H1 (cell line): ENCODE results near the gene SURF4. TPM values are rescaled to one million over a fixed set of nuclear protein-coding genes. Genes with fewer than 3 reads are reported as not detected.

ENCODE experiments used
- CTCF ChIA-PET: fragments of 300-600 bp; sonication (Branson Sonifier 250); formaldehyde crosslinking; loops from one replicate; lab custom pipeline; 2021; ENCODE audit not compliant: partially characterized antibody; lab: Charles Lee
- POLR2A ChIA-PET: fragments of 300-600 bp; sonication (Branson Sonifier 250); formaldehyde crosslinking; loops from one replicate; lab custom pipeline; 2021; ENCODE audit warnings: inconsistent platforms; ENCODE audit not compliant: partially characterized antibody; lab: Charles Lee
- DNase-seq, 2 experiments: peaks; one replicate each; pipeline versions ENCODE4 v3.0.0 to v3.0.0-alpha.2; 2010 to 2022; ENCODE audit warnings: low spot score in 2 of 2, low read depth in 1 of 2, mixed read lengths in 1 of 2
- FAIRE-seq: peaks from 2 replicates; lab custom pipeline; 2011; peaks lifted over from hg19 to GRCh38; lab: Jason Lieb, UNC
- H2AFZ ChIP-seq: 2 replicates; pipeline ENCODE4 v1.8.1; 2012; ENCODE audit warnings: low read length, inconsistent platforms
- H2AK5ac ChIP-seq: 2 replicates; pipeline ENCODE4 v1.6.1; 2013; ENCODE audit warnings: low read depth, low read length
- H2BK120ac ChIP-seq: replicated peaks from 2 replicates; pipeline ENCODE3; 2013; ENCODE audit warnings: low read depth, low read length, inconsistent platforms
- H2BK12ac ChIP-seq: 2 replicates; pipeline ENCODE4 v1.6.1; 2013; ENCODE audit warnings: low read depth, low read length
- H2BK15ac ChIP-seq: 2 replicates; pipeline ENCODE4 v1.6.1; 2013; ENCODE audit warnings: low read length
- H2BK20ac ChIP-seq: 2 replicates; pipeline ENCODE4 v1.6.1; 2013; ENCODE audit warnings: low read length
- H2BK5ac ChIP-seq: 2 replicates; pipeline ENCODE4 v1.6.1; 2013; ENCODE audit warnings: low read depth, low read length
- H3K14ac ChIP-seq: 2 replicates; pipeline ENCODE4 v1.6.1; 2013; ENCODE audit warnings: inconsistent platforms; ENCODE audit not compliant: insufficient read length
- H3K18ac ChIP-seq: 2 replicates; pipeline ENCODE4 v1.6.1; 2013; ENCODE audit warnings: low read length; ENCODE audit errors: extremely low read depth
- H3K23ac ChIP-seq: 2 replicates; pipeline ENCODE4 v1.6.1; 2013; ENCODE audit warnings: inconsistent platforms; ENCODE audit not compliant: insufficient read length
- H3K23me2 ChIP-seq: 2 replicates; pipeline ENCODE4 v1.6.1; 2013; ENCODE audit warnings: low read depth, low read length
- H3K27ac ChIP-seq: 2 replicates; pipeline ENCODE4 v1.6.1; 2011; ENCODE audit warnings: low read depth, low read length, inconsistent platforms
- H3K27me3 ChIP-seq, 4 experiments: replicated peaks in 1 of 4; 1 replicate in 1 of 4; 2 replicates in 3 of 4; pipeline versions ENCODE4 v1.6.1 to v1.8.1; 2011 to 2013; ENCODE audit warnings: low read length in 3 of 4, mild to moderate bottlenecking in 3 of 4, inconsistent platforms in 2 of 4, mixed read lengths in 2 of 4, moderate library complexity in 1 of 4; ENCODE audit not compliant: control insufficient read depth in 3 of 4, insufficient read depth in 3 of 4; ENCODE audit errors: extremely low read depth in 1 of 4
- H3K36me3 ChIP-seq, 4 experiments: 2 replicates each; pipeline versions ENCODE4 v1.6.1 to v1.8.1; 2011 to 2013; ENCODE audit warnings: mild to moderate bottlenecking in 4 of 4, low read length in 3 of 4, moderate library complexity in 2 of 4, control low read depth in 1 of 4, inconsistent platforms in 1 of 4; ENCODE audit not compliant: insufficient read depth in 4 of 4, control insufficient read depth in 2 of 4
- H3K4ac ChIP-seq: replicated peaks from 2 replicates; pipeline ENCODE3; 2013; ENCODE audit warnings: low read length, low read depth, mixed read lengths, inconsistent platforms; ENCODE audit not compliant: insufficient read length
- H3K4me1 ChIP-seq, 4 experiments: replicated peaks in 1 of 4; 1 replicate in 1 of 4; 2 replicates in 3 of 4; pipeline versions ENCODE4 v1.6.1 to v1.8.1; 2011 to 2013; ENCODE audit warnings: low read length in 3 of 4, inconsistent platforms in 2 of 4, mixed read lengths in 1 of 4; ENCODE audit not compliant: insufficient read depth in 4 of 4, control insufficient read depth in 3 of 4
- H3K4me2 ChIP-seq, 2 experiments: 2 replicates each; pipeline versions ENCODE4 v1.6.1 to v1.8.1; 2011 to 2013; ENCODE audit warnings: low read depth in 2 of 2, low read length in 2 of 2, control low read depth in 1 of 2, inconsistent platforms in 1 of 2, mild to moderate bottlenecking in 1 of 2; ENCODE audit not compliant: insufficient read depth in 1 of 2
- H3K4me3 ChIP-seq, 4 experiments: fragments of 200-600, 300-600 bp in 1 of 4; sonication (generic), shearing (Covaris generic), sonication (Bioruptor Twin) in 1 of 4; 2 replicates each; pipeline versions ENCODE4 v1.5.1 to v1.8.1; 2011 to 2016; ENCODE audit warnings: low read length in 4 of 4, low read depth in 3 of 4, control low read depth in 2 of 4, inconsistent platforms in 2 of 4, mild to moderate bottlenecking in 2 of 4, mixed read lengths in 1 of 4, moderate library complexity in 1 of 4; ENCODE audit not compliant: insufficient read depth in 2 of 4; ENCODE audit errors: extremely low read depth in 1 of 4
- H3K56ac ChIP-seq: replicated peaks from 2 replicates; pipeline ENCODE3; 2013; ENCODE audit warnings: low read depth, mild to moderate bottlenecking, mixed read lengths, low read length, inconsistent platforms; ENCODE audit not compliant: insufficient read length
- H3K79me1 ChIP-seq: 2 replicates; pipeline ENCODE4 v1.6.1; 2013; ENCODE audit warnings: low read depth, low read length, control low read depth
- H3K79me2 ChIP-seq, 2 experiments: 2 replicates each; pipeline versions ENCODE4 v1.6.1 to v1.8.1; 2012 to 2013; ENCODE audit warnings: low read length in 2 of 2, mild to moderate bottlenecking in 2 of 2, inconsistent platforms in 1 of 2; ENCODE audit not compliant: insufficient read depth in 2 of 2, control insufficient read depth in 1 of 2
- H3K9ac ChIP-seq, 4 experiments: replicated peaks in 1 of 4; 1 replicate in 1 of 4; 2 replicates in 3 of 4; pipeline versions ENCODE4 v1.6.1 to v1.8.1; 2011 to 2013; ENCODE audit warnings: low read depth in 3 of 4, low read length in 3 of 4, control low read depth in 2 of 4, mild to moderate bottlenecking in 2 of 4, moderate library complexity in 2 of 4, inconsistent platforms in 1 of 4; ENCODE audit errors: extremely low read depth in 1 of 4
- H3K9me3 ChIP-seq, 2 experiments: 2 replicates each; pipeline versions ENCODE4 v1.6.1 to v1.8.1; 2012 to 2013; ENCODE audit warnings: mild to moderate bottlenecking in 2 of 2, moderate library complexity in 2 of 2, control low read depth in 1 of 2, inconsistent platforms in 1 of 2, low read depth in 1 of 2, low read length in 1 of 2, mixed read lengths in 1 of 2; ENCODE audit not compliant: insufficient read depth in 2 of 2
- H4K20me1 ChIP-seq, 2 experiments: replicated peaks in 1 of 2; 2 replicates each; pipeline versions ENCODE3 to v1.8.1; 2011 to 2013; ENCODE audit warnings: inconsistent platforms in 2 of 2, low read length in 2 of 2, mild to moderate bottlenecking in 1 of 2; ENCODE audit not compliant: insufficient read depth in 2 of 2, control insufficient read depth in 1 of 2
- H4K5ac ChIP-seq: 2 replicates; pipeline ENCODE4 v1.6.1; 2013; ENCODE audit warnings: low read length, low read depth, mixed read lengths, inconsistent platforms; ENCODE audit not compliant: insufficient read length
- H4K8ac ChIP-seq: 2 replicates; pipeline ENCODE4 v1.8.0; 2013; ENCODE audit warnings: mild to moderate bottlenecking, moderate library complexity, low read length, inconsistent platforms; ENCODE audit not compliant: insufficient read depth; ENCODE audit errors: extremely low read depth
- H4K91ac ChIP-seq: replicated peaks from 2 replicates; pipeline ENCODE3; 2013; ENCODE audit warnings: low read length, mixed read lengths, inconsistent platforms; ENCODE audit not compliant: insufficient read length
- NANOG ChIP-seq: IDR thresholded peaks from 2 replicates; pipeline ENCODE4 v1.6.1; 2011; ENCODE audit warnings: low read length, low read depth, mild to moderate bottlenecking, inconsistent platforms; ENCODE audit not compliant: insufficient read depth, poor library complexity, severe bottlenecking
- PHF8 ChIP-seq: fragments of 200-600 bp; sonication (generic); conservative IDR thresholded peaks from 2 replicates; pipeline ENCODE4 v1.7.1; 2012; ENCODE audit warnings: low read depth, mild to moderate bottlenecking, inconsistent platforms, low read length, moderate library complexity
- POLR2A ChIP-seq, 2 experiments: IDR thresholded peaks; 1 replicate in 1 of 2; 2 replicates in 1 of 2; pipeline ENCODE4 v1.6.1; 2011; ENCODE audit warnings: low read depth in 2 of 2, low read length in 2 of 2, mild to moderate bottlenecking in 2 of 2; ENCODE audit errors: control extremely low read depth in 1 of 2
- RNF2 ChIP-seq: fragments of 200-900, 300-1000 bp; sonication (generic); IDR thresholded peaks from 2 replicates; pipeline ENCODE4 v1.7.1; 2016; ENCODE audit warnings: borderline replicate concordance, low read depth, mild to moderate bottlenecking, antibody characterized with exemption, low read length; ENCODE audit not compliant: poor library complexity, severe bottlenecking; ENCODE audit errors: missing control alignments
- WGBS, 2 experiments: shearing (Covaris generic) in 1 of 2; methylation state at CpG; one replicate each; pipeline versions ENCODE4 v1.1.6 to v1.1.7; 2013 to 2015; ENCODE audit warnings: low lambda C conversion rate in 2 of 2, mixed read lengths in 2 of 2, inconsistent platforms in 1 of 2, low coverage in 1 of 2, missing lambda C conversion rate in 1 of 2; ENCODE audit not compliant: insufficient replicate concordance in 2 of 2, insufficient coverage in 1 of 2, insufficient read length in 1 of 2; ENCODE audit errors: extremely low coverage in 1 of 2, missing lambda C conversion rate in 1 of 2; 5-methylcytosine and 5-hydroxymethylcytosine counted together
- polyA plus RNA-seq, 7 experiments: library from polyadenylated mRNA; depleted of rRNA in 3 of 7; stranded (reverse) in 5 of 7; unstranded in 2 of 7; fragments of >200 nt in 5 of 7; fragments of 200-250 nt in 2 of 7; gene quantifications; 1 replicate in 5 of 7; 2 replicates in 1 of 7; 4 replicates in 1 of 7; pipeline versions ENCODE4 v1.2.1 to v1.2.3, GENCODE V29; 2011 to 2013; ENCODE audit warnings: missing spikeins in 2 of 7, mixed read lengths in 2 of 7
- total RNA-seq: library from RNA; stranded (reverse); fragmentation: NEBNext Ultra II Directional; extraction: Animal tissue kit (Norgen Biotek cat#: 25700); gene quantifications from 2 replicates; pipeline ENCODE4 v1.2.1, GENCODE V29; 2021

Gene SURF4
- total and polyA plus RNA-seq, 2 of the 8 experiments (the other 6 are each of a cell fraction or from before 2014, with no cell fraction given): 176 to 182 TPM

DNA sequence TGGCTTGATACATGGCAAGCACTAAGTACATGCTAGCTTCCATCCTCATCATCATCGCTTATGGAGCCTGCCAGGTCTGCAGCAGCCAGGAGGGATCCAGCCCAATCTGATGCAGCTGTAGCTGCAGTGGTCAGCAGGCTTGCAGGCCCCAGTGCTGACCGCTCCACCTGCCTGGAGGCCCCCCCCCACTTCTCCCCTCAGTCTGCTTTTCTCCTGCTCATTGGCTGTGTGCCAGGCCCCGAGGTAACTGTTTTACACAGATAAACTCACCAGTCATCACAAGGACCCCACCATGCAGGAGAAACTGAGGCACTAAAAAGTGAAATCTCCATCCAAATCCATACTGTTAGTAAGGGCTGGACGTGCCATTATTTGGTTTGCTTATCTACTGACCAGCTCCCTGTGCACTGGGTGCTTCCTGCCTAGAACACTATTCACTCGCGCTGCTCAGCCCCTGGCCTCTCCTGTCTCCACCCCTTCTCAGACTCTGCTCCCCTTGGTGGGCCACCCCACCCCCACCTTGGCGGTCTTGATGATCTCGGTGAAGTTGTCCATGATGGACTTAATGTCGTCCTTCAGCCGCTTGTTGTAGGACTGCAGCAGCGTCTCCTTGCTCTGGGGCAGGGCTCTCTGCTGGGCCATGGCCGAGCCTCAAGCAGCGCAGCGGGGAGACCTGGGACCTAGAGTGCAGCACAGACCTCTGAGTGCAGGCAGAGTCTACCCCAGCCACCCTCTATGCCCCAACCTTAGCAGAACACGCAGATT lies 29.7 kb downstream of the SURF4 start:
- Histone ChIP-seq H2BK20ac (no peak overlapping the region), H3K9ac (no peak overlapping the region; a peak in 4 of 7 replicates), H3K79me1 (peaks cover 17% of the 10 kb centered on the region), H3K36me3 (peaks cover 37 to 71% (median 60%) of the 10 kb centered on the region in 4 experiments), H3K4me2 (peak overlapping the region; percentile 79 to 97)
- POLR2A ChIA-PET: interaction anchor here (0.7 to 16.1 kb wide), 9 partner anchors 8 to 139 kb away, joined by 3 to 461 read pairs (median 5); partner anchors contain the start of genes ADAMTS13, MED22, REXO4 and RPL7A
- DNase-seq: no peak
- TF ChIP-seq NANOG (no peak), PHF8 (no peak), POLR2A (IDR thresholded peaks at IDR 0.05; ENCODE audit: control extremely low read depth in 1 of 2, low read depth in 2 of 2, low read length in 2 of 2) (0 out of 3 replicates have a peak, but pooled peaks of 1 of the 2 experiments have one; percentile 9), RNF2 (no peak)
- TF ChIP-seq, all 59 proteins: peak for 1
- Histone ChIP-seq H2BK5ac (peak overlapping the region; percentile 66; the same call in 1 of the 2 replicates), H3K27me3 (no peaks in the 10 kb centered on the region), H2BK120ac (no peak overlapping the region), H3K18ac (no peak overlapping the region), H2AK5ac (no peak overlapping the region), H4K8ac (peak overlapping the region; percentile 45), H3K4ac (no peak overlapping the region), H4K20me1 (peaks cover 12 to 37% of the 10 kb centered on the region in 2 experiments), H3K56ac (no peak overlapping the region), H4K91ac (no peak overlapping the region), H2AFZ (no peak overlapping the region), H3K23me2 (peaks cover 9% of the 10 kb centered on the region; the same call in 1 of the 2 replicates), H2BK15ac (no peak overlapping the region), H3K23ac (no peak overlapping the region), H3K14ac (no peak overlapping the region), H3K27ac (no peak overlapping the region), H4K5ac (no peak overlapping the region), H3K4me3 (peak overlapping the region; percentile 93 to 100 (median 96); a peak in 7 of 8 replicates), H3K4me1 (peaks cover 0 to 10% (median 7%) of the 10 kb centered on the region in 4 experiments; a peak in 6 of 7 replicates), H3K79me2 (peaks cover 9 to 39% of the 10 kb centered on the region in 2 experiments), H3K9me3 (no peaks in the 10 kb centered on the region), H2BK12ac (no peak overlapping the region)
- FAIRE-seq: no peak
- CTCF ChIA-PET: interaction anchor here (0.7 to 3.3 kb wide), 11 partner anchors 10 to 164 kb away, joined by 3 to 22 read pairs (median 3); partner anchors contain the start of genes CACFD1, SURF1 and SURF2
- 86% methylated on average over 15 of the region's 15 CpGs; no CpG with 5 or more reads in 1 of the 2 experiments for WGBS, 2 experiments
